NB4 (cell line): ENCODE data around the gene PET100.
A peak's percentile ranks its signal among the peaks of the same experiment; 100 is the strongest.

Source experiments
- DNase-seq: peaks from one replicate; pipeline ENCODE4 v3.0.0; 2010; ENCODE audit warnings: low read depth
- H3K4me3 ChIP-seq: one replicate; pipeline ENCODE4 v1.5.1; 2011; ENCODE audit warnings: mild to moderate bottlenecking, low read depth, low read length, moderate library complexity
- CTCF ChIP-seq: IDR thresholded peaks from one replicate; pipeline ENCODE4 v1.5.1; 2012; ENCODE audit warnings: low read depth, low read length
- MYC ChIP-seq: IDR thresholded peaks from 2 replicates; pipeline ENCODE4 v1.6.1; 2011; ENCODE audit warnings: low read depth, low read length
- POLR2A ChIP-seq: IDR thresholded peaks from 2 replicates; pipeline ENCODE4 v1.6.1; 2011; ENCODE audit warnings: mild to moderate bottlenecking; ENCODE audit not compliant: insufficient read length; ENCODE audit errors: extremely low read depth
- TF ChIP-seq, protein P1 (sequence below): IDR thresholded peaks from 2 replicates; pipeline ENCODE4 v1.6.1; 2011; ENCODE audit warnings: low read depth, low read length

PET100 gene

DNA sequence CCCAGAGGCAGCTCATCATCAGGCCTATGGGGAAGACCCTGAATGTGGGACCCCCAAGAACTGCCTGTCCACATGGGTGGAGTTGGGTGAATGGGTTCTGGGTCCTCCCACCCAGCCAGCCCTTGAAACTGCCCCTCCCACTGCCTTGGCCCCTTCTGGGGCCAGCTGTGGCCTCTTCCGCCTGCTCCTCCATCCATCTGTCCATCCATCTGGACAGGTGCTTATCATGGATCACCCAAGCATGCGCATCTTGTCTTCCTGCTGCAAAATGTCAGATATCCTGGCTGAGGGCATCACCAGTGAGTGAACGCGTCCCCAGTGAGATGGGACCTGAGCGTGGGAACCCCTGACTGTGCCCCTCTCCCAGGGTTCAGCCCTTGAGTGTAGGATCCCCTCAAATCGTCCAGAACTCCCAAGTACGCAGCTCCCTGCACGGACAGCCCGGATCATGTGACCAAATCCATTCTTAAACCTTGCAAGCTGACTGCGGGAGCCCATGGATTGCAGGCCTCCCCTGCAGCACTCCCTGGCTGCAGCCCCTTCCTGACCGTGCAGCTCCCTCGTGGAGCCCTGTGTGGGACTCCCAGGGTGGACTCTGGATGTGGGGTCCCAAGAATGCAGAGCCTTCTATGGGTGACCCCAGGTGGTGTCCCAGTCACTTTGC is 9.3 kb downstream of the PET100 start:
- TF ChIP-seq CTCF, result no peak
- no peak for TF ChIP-seq POLR2A
- no peak for TF ChIP-seq MYC
- TF ChIP-seq, protein P1, sequence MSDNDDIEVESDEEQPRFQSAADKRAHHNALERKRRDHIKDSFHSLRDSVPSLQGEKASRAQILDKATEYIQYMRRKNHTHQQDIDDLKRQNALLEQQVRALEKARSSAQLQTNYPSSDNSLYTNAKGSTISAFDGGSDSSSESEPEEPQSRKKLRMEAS, result no peak
- no peak overlapping the region for H3K4me3 ChIP-seq
- no peak for DNase-seq

DNA sequence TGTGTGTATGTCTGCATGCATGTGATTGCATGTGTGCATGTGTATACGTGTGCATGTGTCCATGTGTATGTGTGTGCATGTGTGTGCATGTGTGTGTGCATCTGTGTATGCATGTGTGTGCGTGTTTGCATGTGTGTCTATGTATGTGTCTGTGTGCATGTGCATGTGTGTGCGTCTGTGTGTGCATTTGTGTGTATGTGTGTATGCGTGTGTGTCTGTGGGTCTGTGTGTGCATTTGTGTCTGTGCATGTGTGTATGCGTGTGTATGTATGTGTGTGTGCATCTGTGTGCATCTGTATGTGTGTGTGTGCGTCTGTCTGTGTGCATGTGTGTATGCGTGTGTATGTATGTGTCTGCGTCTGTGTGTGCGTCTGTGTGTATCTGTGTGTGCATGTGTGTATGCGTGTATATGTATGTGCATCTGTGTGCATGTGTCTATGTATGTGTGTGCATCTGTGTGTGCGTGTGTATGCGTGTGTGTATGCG is 10.3 kb downstream of the PET100 start:
- H3K4me3 ChIP-seq, result no peak overlapping the region
- TF ChIP-seq POLR2A (no peak), CTCF (no peak), MYC (no peak)
- TF ChIP-seq, protein P1, result 0 out of 2 replicates have a peak, but pooled peaks have one; percentile 38
- DNase-seq, result no peak

- H3K4me3 ChIP-seq, result no peak overlapping the region
- no peak for TF ChIP-seq MYC
- TF ChIP-seq POLR2A, result no peak
- TF ChIP-seq, protein P1, result no peak
- no peak for TF ChIP-seq CTCF
- DNase-seq, result no peak
These were observed 11.2 kb downstream of the PET100 start for GRCh38 chr19:7640803-7641202.

DNA sequence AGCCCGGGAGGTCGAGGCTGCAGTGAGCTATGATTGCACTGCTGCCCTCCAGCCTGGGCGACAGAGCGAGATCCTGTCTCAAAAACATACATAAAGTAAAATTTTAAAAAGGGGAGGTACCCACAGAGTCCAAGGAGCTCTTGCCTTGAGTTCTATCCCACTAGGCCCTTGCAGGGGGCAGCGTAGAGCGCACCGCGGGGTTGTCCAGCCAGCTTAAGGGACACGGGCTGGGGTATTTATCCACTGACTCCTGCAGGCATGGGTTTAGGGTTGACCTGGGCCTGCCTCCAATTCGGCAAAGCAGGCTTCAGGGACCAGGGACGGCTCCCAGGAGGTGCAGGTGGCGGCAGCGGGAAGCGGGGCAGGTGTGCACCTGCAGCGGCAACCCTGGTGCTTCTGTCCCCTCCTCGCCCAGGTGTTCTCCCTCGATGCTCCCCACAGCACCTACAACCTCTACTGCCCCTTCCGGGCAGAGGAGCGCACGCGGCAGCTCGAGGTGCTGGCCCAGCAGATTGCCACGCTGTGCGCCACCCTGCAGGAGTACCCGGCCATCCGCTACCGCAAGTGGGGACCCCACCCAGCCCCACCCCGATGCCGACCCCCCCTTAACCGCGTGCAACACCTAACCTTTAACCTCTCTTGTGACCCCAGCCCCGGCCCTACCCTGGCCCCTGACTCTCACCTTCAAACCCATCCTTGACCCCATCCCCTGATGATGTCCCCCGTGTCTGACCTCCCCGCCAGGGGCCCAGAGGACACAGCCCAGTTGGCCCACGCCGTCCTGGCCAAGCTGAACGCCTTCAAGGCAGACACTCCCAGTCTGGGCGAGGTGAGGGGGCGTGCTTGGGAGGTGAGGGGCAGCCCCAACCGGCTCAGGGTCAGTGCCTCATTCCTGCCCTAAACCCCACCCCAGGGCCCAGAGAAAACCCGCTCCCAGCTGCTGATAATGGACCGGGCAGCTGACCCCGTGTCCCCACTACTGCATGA is 12.0 kb downstream of the PET100 start:
- DNase-seq, result no peak
- no peak overlapping the region for H3K4me3 ChIP-seq
- TF ChIP-seq CTCF (peak; percentile 22), MYC (no peak)

DNA sequence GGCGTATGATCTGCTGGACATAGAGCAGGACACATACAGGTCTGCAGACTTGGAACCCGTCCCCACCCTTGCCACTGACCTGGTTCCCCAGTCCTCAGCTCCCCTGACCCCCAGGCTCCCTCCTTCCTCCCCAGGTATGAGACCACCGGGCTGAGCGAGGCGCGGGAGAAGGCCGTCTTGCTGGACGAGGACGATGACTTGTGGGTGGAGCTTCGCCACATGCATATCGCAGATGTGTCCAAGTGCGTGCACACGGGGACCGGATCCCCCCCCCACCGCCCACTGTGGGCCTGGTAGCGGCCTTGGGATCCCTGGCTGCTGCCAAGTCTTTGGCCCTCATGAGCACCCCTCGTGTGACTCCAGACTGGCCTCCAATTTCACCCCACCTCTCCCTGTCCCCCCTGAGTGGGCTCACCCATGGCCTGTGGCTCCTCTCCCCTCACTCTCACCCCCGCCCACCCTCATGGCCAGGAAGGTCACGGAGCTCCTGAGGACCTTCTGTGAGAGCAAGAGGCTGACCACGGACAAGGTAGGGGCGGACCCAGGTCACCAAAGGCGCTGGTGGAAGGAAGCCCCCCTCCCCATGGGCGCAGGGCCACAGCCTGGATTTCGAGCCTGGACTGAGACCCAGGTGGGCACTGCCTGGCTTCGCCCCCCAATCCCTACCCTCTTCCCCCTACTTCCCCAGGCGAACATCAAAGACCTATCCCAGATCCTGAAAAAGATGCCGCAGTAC is 12.9 kb downstream of the PET100 start:
- TF ChIP-seq CTCF (no peak), POLR2A (no peak), MYC (no peak)
- TF ChIP-seq, protein P1, result no peak
- no peak for DNase-seq

More for the DNA sequence above, 12.9 kb downstream of the PET100 start:
- no peak overlapping the region for H3K4me3 ChIP-seq
